ENCODE measurements around the gene ESRRB. TPM values are rescaled to one million over a fixed set of nuclear protein-coding genes. Genes with fewer than 3 reads are reported as not detected.

The ESRRB gene
- total RNA-seq, 1 donor from 2014 or later = 1.7 TPM

DNA sequence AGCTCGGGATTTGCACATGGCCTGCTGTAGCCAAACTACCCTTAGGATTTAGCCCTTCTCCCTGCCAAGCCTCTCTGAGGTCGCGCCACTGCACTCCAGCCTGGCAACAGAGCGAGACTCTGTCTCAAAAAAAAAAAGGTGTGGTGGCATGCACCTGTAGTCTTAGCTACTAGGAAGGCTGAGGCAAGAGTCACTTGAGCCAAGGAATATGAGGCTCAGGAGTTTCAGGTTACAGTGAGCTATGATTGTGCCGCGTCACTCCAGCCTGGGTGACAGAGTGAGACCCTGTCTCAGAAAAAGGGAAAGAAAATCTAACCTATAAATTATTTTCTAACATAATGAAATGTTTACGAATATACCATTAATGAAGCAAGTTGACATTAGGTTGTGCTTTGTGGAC is 29.7 kb downstream of the ESRRB start:
- peaks cover 5% of the 10 kb centered on the region for H3K4me1 Mint-ChIP-seq (ENCODE audit: low read depth, unreplicated experiment)
- H3K4me3 Mint-ChIP-seq (ENCODE audit: unreplicated experiment) = no peak overlapping the region
- H3K36me3 Mint-ChIP-seq (ENCODE audit: unreplicated experiment) = no peaks in the 10 kb centered on the region
- no peak overlapping the region for H3K27ac Mint-ChIP-seq (ENCODE audit: unreplicated experiment)
- peaks cover 3% of the 10 kb centered on the region for H3K9me3 Mint-ChIP-seq (ENCODE audit: unreplicated experiment)
- H3K27me3 Mint-ChIP-seq (ENCODE audit: unreplicated experiment) = peaks cover 6% of the 10 kb centered on the region
- TF ChIP-seq, protein P1, sequence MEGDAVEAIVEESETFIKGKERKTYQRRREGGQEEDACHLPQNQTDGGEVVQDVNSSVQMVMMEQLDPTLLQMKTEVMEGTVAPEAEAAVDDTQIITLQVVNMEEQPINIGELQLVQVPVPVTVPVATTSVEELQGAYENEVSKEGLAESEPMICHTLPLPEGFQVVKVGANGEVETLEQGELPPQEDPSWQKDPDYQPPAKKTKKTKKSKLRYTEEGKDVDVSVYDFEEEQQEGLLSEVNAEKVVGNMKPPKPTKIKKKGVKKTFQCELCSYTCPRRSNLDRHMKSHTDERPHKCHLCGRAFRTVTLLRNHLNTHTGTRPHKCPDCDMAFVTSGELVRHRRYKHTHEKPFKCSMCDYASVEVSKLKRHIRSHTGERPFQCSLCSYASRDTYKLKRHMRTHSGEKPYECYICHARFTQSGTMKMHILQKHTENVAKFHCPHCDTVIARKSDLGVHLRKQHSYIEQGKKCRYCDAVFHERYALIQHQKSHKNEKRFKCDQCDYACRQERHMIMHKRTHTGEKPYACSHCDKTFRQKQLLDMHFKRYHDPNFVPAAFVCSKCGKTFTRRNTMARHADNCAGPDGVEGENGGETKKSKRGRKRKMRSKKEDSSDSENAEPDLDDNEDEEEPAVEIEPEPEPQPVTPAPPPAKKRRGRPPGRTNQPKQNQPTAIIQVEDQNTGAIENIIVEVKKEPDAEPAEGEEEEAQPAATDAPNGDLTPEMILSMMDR (IDR thresholded peaks at IDR 0.05; ENCODE audit: partially characterized antibody, unreplicated experiment) = no peak
- DNase-seq = no peak

DNA sequence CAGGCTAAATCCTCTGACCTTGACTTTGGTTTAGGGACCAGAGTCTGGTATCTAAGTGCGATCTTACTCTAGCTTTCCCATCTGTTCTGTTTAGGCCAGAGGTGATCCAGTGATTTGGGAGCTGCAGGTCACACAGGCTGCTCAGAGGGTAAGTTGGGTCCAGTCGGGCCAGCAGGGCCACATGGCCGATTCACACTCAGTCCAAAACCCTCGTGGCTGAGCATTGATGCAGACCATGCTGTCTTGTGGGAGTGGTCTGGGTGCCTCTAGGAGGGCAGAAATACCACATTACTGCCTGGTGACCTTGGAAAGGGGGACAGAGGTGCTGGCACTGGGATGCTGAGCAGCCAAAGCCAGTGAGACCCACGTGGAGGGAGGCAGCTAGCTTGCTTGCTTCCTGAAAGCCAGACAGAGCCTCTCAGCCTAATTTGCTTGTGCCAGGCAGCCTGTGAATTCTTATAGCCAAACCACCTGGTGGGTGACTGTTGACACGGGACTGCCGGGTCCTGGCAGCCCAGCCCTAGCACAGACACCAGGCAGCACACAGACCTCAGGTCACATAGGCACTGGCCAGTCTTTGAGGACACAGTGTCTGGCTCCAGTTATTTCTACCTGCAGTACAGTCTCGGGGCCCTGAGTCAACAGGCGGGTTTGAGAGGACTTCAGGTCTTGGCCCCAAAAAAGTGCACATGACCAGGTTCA is 31.7 kb downstream of the ESRRB start:
- no peak for DNase-seq
- TF ChIP-seq, protein P1 (IDR thresholded peaks at IDR 0.05; ENCODE audit: partially characterized antibody, unreplicated experiment) = no peak
- Mint-ChIP-seq H3K4me3 (ENCODE audit: unreplicated experiment) (no peak overlapping the region), H3K9me3 (ENCODE audit: unreplicated experiment) (peaks cover 3% of the 10 kb centered on the region), H3K27ac (ENCODE audit: unreplicated experiment) (no peak overlapping the region), H3K27me3 (ENCODE audit: unreplicated experiment) (peaks cover 7% of the 10 kb centered on the region), H3K36me3 (ENCODE audit: unreplicated experiment) (no peaks in the 10 kb centered on the region), H3K4me1 (ENCODE audit: low read depth, unreplicated experiment) (peaks cover 5% of the 10 kb centered on the region)

DNA sequence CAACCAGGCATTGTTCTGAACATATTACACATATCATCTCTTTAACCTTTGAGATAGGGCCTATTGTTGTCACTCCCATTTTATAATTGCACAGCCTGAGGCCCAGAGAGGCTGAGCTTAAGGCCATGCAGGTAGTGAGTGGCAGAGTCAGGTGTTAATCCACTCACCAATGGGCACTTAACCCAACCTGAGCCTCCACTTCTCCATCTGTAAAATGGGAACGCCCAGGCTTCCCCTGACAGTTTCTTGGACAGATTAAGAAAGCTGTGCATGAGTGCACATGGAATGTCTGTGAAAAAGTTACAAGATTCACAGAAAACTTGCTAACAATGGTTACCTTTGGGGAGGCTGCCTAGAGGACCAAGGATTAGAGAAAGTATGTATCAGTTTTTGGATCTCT is 32.9 kb downstream of the ESRRB start:
- Mint-ChIP-seq H3K4me1 (ENCODE audit: low read depth, unreplicated experiment) (peaks cover 5% of the 10 kb centered on the region), H3K36me3 (ENCODE audit: unreplicated experiment) (no peaks in the 10 kb centered on the region), H3K27ac (ENCODE audit: unreplicated experiment) (no peak overlapping the region)

DNA sequence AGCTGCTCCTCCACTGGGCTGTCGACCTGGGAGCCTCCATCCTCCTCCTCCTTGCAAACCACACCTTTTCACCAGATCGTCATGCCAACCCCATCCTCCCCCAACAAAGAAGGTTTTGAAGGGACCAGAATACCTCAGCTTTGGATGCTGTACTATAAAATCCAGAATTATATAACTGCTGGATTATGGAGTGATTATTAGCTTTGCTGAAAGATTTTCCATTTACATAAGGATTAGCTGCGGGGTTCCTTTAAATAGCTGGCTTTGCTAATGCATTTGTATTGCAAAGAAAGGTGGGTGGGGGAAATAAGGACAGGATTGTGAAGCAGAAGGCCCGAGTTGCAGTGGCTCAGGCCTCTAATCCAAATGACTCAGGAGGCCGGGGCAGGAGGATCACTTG is 36.6 kb downstream of the ESRRB start:
- H3K4me1 Mint-ChIP-seq (ENCODE audit: low read depth, unreplicated experiment) = no peaks in the 10 kb centered on the region
- H3K4me3 Mint-ChIP-seq (ENCODE audit: unreplicated experiment) = no peak overlapping the region
- H3K27ac Mint-ChIP-seq (ENCODE audit: unreplicated experiment) = no peak overlapping the region
- TF ChIP-seq, protein P1 (IDR thresholded peaks at IDR 0.05; ENCODE audit: partially characterized antibody, unreplicated experiment) = no peak
- DNase-seq = no peak
- H3K9me3 Mint-ChIP-seq (ENCODE audit: unreplicated experiment) = peaks cover 8% of the 10 kb centered on the region
- H3K27me3 Mint-ChIP-seq (ENCODE audit: unreplicated experiment) = peaks cover 3% of the 10 kb centered on the region
- H3K36me3 Mint-ChIP-seq (ENCODE audit: unreplicated experiment) = no peaks in the 10 kb centered on the region

More for the DNA sequence above, 32.9 kb downstream of the ESRRB start:
- no peak for DNase-seq
- TF ChIP-seq, protein P1 (IDR thresholded peaks at IDR 0.05; ENCODE audit: partially characterized antibody, unreplicated experiment) = no peak
- Mint-ChIP-seq H3K4me3 (ENCODE audit: unreplicated experiment) (no peak overlapping the region), H3K9me3 (ENCODE audit: unreplicated experiment) (peaks cover 7% of the 10 kb centered on the region), H3K27me3 (ENCODE audit: unreplicated experiment) (peaks cover 6% of the 10 kb centered on the region)

DNA sequence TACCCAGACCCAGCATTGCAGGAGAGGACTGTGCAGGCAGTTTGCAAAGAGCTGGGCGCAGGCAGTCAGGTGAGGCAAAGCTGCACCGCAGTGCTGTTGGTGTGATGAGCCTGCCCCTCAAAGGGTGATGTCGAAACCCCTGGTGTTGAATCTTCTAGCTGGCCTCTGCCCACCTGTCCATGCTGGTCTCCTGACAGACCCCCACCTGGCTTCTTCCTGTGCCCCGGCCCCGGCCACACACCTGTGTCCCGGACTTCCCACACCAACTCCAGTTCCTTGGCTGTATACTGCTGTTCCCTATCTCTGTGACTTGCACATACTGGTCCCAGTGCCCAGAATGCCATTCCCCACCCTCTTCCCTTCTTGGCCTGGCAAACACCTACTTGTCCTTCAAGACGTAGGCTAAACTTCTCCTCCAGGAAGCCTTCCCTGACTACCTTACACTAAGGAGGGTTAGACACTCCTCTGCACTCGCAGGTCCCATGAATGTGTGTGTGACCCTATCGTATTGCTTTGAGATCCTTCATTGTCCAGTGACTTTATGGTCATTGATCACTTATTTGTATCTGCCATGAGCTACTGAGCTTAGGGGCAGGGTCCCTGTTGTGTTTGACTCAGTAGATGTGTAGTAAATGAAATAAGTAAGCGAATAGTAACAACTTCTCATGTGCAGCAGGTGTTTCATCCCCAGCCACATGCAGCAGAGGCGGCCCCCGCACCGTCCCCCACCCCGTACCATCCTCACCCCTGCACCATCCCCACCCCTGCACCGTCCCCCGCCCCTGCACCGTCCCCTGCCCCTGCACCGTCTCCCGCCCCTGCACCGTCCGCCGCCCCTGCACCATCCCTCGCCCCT is 37.4 kb downstream of the ESRRB start:
- DNase-seq = no peak
- Mint-ChIP-seq H3K4me3 (ENCODE audit: unreplicated experiment) (peak overlapping the region; percentile 78), H3K27ac (ENCODE audit: unreplicated experiment) (no peak overlapping the region), H3K4me1 (ENCODE audit: low read depth, unreplicated experiment) (no peaks in the 10 kb centered on the region), H3K36me3 (ENCODE audit: unreplicated experiment) (no peaks in the 10 kb centered on the region), H3K9me3 (ENCODE audit: unreplicated experiment) (peaks cover 5% of the 10 kb centered on the region), H3K27me3 (ENCODE audit: unreplicated experiment) (peaks cover 3% of the 10 kb centered on the region)
- TF ChIP-seq, protein P1 (IDR thresholded peaks at IDR 0.05; ENCODE audit: partially characterized antibody, unreplicated experiment) = no peak
